Right forelimb (tissue), 1 donor: ENCODE measurements around the gene GALE.
"Not testable (repeated sequence)": the region's sequence is repeated elsewhere in the genome, so short reads cannot be mapped to it uniquely, and the experiment has no call there.

ENCODE experiments used
- DNase-seq: peaks from one replicate; pipeline ENCODE4 v3.0.0-alpha.2; 2018

GALE gene

DNA sequence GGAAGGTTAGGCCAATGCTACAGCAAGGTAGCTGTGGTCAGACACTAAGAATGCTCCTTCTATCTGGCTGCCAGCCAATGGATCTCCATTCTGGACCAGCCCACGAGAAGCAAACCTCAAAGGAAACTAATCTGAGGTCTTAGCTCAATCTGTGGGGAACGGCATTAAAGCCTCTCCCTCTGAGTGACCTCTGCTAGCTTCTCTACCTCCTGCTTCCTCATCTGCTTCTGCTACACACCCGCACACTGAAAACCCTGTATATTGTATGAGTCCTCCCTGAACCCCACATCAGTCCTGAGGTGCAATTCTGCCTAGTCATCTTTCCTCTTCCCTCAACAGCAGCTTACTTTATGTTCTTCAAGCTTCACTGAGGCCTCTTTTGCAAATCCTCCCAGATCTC lies 6.9 kb upstream of the GALE start:
- no peak for DNase-seq

GRCh38 chr1:23806280-23806679 lies 5.7 kb upstream of the GALE start:
- no peak for DNase-seq

DNA sequence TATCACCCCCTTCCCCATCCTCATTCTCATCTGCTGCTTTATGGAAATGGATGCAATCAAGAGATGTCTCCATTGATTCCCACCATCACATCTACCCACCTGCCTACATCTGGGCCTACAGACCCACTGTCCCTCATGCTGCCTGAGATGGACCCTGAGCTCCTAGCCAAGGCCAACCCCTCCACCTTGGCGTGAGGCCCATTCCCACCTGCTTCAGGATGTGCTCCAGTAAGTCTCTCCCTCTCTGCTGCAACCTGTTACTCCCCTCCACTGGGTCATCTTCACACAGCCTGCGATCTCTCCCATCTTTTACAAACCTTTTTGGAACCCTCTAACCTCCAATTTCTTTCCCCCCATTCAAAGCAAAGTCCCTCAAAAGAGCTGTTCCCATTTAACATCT lies 4.5 kb upstream of the GALE start:
- DNase-seq = no peak

DNA sequence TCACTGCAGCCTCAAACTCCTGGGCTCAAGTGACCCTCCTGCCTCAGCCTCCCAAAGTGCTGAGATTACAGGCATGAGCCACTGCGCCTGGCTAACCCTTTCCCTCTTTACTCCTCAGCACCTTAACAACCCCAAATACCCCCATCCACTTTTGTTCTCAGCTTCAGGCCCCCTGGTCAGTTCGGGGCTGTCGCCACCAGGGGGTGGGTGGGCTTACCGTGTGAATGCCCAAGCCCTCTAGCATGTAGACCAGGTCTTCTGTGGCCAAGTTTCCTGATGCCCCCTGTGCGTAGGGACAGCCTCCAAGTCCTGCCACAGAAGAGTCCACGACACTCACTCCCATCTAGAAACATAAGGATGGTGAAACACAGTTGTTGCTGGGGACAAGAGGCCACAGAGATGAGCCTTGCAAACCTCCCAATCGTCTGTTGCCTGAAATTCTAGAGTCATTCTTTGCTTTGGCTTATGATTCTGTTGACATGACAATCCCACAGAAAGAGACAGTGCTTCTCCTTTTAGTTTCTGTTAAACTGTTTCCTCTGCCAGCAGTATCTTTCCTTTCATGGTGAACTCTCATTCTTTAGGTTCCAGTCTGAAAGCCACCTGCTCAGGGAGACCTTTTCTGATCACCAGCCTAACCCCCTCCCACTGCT lies 3.8 kb upstream of the GALE start:
- DNase-seq = no peak

DNA sequence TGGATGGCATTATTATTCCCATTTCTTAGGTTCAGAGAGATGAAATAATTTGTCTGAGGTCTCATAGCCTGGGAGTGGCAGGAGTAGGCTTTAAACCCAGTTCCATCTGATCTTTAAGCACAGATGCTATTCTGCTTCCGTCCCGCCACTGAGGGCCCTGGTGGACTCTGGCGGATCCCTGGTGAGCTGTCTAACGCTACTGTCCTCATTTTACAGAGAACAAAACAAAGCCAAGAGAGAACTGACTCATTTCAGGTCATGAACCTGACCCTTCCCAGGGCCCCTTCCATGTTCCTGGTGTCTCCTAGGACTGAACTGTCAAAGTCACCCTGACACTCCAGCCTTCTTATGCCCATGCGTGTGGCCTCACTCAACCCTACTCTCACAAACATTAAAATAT lies 3.1 kb upstream of the GALE start:
- no peak for DNase-seq

GRCh38 chr1:23802809-23803342 lies 2.3 kb upstream of the GALE start:
- not testable (repeated sequence) for DNase-seq

GRCh38 chr1:23801876-23802275 lies 1.3 kb upstream of the GALE start:
- no peak for DNase-seq

GRCh38 chr1:23801338-23801748 lies 789 bp upstream of the GALE start:
- no peak for DNase-seq

DNA sequence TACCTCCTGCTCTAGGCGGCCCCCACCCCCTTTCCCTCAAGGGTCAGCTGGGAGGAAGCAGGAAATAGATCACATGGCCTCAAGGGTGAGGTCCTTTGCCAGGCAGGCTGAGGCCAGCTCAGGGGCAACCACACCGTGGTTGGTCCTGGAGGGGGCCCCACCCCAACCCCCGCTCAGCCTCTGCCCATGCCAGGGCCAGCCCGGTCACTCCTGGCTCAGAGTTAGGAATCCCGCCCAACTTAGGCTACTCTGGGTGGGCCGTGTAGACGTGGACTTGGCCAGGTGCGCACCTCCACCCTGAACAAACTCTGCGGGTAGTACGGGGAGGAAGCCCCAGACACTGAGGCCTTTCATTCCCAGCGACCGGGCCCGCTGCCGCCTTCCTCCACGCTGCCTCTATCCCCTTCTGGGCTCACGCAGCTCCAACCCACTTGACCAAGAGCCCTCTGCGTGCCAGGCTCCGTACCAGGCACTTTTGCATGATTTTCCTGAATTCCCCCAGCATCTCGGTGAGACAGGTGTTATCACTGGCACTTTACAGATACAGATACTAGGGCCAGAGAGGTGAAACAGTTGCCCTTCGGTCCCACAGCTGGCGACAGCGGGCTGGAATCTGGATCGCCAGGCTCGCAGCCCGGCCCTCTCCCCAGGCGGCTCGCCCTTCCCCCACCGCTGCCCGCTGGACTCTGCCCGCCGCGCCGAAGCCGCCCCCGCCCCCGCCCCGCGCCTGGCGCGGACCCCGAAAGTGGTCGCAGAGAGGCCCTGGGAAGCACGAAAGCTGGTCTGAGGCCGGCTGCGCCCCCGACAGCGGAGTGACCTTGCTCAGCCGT lies 769 bp downstream of the GALE start:
- DNase-seq = peak; percentile 78

DNA sequence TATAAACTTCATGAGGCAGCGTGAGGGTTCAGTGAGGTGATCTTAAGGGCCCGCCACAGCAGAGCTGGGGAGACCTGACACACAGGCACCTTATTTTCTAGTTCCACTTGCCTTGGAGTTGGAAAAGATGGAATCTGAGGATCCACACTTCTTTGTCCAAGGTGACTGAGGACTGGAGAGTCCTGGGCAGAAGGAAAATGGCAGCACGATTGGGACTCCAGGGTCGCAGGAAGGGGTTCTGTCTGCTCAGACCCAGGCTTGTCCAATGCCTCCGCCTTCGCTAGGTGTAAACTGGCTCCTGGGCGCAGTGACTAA lies 1.3 kb downstream of the GALE start:
- DNase-seq = no peak

- DNase-seq = no peak
These were observed 1.9 kb downstream of the GALE start for GRCh38 chr1:23798662-23799142.

DNA sequence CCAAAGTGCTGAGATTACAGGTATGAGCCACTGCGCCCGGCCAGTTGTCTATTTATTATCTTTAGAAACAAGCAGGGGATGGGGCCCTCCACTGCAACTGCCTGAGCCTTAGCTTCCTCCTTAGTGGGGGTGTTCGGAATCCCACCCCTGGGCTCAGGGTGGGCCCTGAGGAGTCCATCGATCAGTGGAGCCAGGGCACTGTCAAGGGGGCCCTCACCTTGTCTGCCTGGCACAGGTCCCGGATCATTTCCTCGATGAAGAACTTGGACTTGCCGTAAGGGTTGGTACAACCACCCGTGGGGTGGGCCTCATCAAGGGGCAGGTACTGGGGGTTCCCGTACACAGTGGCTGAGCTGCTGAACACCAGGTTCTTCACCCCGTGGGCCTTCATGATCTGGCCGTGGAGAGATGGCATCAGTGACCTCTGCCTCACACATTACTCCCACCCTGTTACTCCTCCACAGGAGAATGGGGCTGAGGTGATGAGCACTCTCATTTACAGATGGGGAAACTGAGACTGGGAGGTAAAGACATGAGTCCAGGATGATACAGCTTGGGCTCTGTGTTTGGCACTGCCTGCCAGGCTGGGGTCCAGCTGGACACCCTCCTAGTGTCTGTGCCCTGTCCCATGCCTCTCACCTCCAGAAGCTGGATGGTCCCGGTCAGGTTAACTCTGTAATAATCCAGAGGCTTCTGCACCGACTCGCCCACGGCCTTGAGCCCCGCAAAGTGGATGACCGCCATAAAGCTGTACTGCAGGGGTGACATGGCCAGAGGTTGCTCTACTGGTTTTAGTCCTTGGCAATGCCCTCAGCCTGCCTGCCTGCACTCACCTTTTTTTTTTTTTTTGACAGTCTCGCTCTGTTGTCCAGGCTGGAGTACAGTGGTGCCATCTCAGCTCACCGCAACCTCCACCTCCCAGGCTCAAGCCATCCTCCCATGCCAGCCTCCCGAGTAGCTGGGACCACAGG lies 2.8 kb downstream of the GALE start:
- no peak for DNase-seq

DNA sequence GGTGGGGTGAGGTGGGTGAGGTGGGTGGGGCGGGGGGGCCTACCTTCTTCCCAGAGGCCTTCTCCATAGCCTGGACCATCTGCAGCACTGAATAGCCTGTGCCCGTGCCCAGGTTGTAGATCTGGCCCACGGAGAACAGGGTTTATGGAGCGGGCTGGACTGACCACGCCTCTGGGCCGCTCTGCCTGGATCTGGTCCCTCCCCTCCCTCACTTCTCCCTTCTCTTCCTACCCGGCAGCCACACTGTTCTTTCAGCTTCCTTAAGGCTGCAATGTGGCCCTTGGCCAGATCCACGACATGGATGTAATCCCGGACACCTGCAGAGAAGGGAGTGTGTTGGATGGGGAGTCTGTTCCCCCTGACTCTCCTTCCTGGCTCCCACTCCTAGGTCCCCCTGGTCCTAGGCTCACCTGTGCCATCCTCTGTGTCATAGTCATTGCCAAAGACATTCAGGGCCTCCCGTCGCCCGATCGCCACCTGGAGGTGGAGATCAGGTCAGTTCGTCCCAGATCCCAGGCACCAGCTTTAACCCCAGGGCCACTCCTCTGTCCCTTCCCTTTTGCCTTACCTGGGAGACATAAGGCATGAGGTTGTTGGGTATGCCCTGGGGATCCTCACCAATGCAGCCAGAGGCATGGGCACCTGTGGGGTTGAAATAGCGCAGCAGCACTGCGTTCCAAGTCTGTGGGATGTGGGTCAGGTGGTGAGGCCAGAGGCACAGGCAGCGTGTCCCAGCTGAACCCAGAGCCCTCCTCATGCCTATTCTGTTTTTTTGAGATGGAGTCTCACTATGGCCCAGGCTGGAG lies 3.9 kb downstream of the GALE start:
- DNase-seq = no peak

DNA sequence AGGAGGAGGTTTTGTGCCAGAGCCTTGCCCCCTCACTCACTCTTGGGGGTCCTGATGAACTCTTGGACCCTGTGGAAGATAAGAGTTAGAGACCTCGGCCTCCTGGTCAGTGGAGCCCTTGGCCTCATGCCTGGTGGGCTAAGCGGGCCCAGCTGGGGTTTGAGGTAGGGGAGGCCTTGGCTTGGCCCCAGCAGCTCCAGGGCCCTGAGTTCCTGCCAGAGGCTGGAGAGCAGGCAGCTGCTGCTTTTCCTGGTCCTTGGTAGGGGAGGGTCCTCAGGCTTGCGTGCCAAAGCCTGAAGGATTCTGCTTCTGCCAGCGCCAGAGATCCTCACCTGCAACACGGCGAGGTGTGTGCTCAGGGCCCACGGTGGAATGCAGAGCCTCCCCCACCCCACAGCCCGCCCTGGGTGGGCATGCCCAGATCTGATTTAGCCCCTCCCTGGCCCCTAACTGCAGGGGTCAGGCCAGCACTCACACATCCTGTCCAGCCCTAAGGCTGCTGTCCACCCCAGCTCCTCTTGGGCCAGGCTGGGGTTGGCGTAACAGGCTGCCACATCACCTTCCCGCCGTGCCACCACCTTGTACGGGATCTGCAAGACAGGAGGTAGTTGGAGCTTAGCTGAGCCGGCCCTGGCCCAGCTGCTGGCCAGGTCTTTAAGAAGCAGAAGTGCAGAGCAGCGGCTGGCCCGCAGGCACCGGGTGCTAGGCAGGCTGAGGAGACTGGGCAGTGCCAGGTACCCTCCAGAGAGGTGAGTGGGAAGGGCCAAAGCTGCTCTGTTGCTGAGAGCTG lies 4.7 kb downstream of the GALE start:
- DNase-seq = no peak

DNA sequence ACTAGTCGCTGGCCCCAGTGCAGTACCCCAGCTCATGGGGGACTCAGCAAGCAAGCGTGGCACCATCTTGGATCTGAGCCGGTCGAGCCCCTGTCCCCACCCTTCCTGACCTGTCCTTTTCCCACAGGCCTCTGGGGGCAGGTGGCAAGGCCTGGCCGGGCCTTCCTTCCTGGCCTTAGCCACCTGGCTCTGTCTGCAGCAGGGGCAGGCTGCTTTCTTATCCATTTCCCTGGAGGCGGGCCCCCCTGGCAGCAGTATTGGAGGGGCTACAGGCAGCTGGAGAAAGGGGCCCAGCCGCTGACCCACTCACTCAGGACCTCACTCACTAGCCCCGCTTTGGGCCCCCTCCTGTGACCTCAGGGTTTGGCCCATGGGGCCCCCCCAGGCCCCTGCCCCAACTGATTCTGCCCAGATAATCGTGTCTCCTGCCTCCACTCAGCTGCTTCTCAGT lies 5.8 kb downstream of the GALE start:
- not testable (repeated sequence) for DNase-seq

DNA sequence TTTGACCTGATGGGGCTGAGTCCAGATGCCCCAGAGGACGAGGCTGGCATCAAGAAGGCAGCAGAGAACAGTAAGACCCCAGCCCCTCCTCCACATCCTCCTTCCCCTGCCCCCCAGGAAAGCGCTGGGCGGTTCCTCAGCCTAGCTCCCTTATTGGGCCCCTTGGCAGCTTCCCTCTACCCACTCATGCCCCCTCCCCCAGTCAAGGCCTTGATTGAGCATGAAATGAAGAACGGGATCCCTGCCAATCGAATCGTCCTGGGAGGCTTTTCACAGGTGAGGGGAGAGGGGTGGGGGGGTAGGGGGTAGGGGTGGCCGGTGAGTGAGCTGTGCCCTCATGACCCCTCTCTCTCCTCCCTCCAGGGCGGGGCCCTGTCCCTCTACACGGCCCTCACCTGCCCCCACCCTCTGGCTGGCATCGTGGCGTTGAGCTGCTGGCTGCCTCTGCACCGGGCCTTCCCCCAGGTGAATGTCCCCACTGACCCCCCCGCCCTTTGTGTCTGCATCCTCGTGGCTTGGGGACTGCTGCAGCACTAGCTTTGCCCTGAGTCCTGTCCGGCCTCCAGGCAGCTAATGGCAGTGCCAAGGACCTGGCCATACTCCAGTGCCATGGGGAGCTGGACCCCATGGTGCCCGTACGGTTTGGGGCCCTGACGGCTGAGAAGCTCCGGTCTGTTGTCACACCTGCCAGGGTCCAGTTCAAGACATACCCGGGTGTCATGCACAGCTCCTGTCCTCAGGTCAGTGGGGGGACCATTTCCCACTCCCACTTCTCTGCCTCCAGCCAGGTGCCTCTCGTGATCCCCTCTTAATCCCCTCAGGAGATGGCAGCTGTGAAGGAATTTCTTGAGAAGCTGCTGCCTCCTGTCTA lies 6.5 kb downstream of the GALE start:
- DNase-seq = no peak

GRCh38 chr1:23793018-23793781 lies 7.4 kb downstream of the GALE start:
- no peak for DNase-seq

- DNase-seq = no peak
These were observed 8.2 kb downstream of the GALE start for GRCh38 chr1:23792151-23792945.
